Skin of body (tissue), 2 donors: Measurements from ENCODE around the gene CMSS1. TPM values are rescaled to one million over a fixed set of nuclear protein-coding genes. Genes with fewer than 3 reads are reported as not detected.
A peak's percentile ranks its signal among the peaks of the same experiment; 100 is the strongest.

Experiments
- DNase-seq: peaks from one replicate; lab custom pipeline; 2025; lab: John Stamatoyannopoulos, UW
- total RNA-seq: library from RNA; depleted of rRNA; stranded (reverse); fragments of >200 nt; gene quantifications from one replicate; pipeline ENCODE4 v1.2.3, GENCODE V29; 2014

Gene CMSS1
- total RNA-seq, 1 donor from 2014 or later, result 12.9 TPM

DNA sequence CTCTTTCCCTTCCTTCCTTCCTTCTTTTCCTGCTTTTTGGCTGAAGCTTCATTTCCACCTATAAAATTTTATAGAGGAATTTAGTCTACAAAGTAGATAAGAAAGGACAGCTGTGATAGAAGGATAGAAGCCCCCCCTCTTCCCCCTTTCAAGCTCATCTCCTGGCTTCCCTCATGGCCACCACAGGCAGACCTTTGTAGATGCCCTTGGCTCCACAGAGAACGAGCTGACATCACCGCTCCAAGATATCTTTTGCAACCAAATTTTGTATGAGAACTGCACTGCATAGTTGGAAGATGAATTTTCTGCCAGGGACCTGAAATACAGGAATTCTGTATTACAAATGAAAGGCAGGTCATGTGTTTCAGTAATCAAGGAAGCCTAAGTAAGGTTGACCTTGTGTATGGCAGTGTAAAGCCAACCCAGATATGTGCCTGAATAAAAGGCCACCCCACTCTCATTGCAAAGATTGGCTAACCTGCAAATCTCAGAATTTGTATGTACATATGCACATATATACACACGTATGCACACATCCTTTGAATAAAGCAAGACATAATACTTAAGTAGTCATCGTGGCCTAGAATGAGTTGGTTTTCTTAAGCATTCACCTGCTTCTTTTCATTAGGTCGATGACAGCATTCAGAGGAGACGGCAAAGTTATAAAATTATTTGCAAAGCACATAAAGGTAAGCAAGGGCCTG lies 353.7 kb downstream of the CMSS1 start:
- DNase-seq, result no peak

GRCh38 chr3:100173961-100174360 lies 356.3 kb downstream of the CMSS1 start:
- DNase-seq, result no peak

DNA sequence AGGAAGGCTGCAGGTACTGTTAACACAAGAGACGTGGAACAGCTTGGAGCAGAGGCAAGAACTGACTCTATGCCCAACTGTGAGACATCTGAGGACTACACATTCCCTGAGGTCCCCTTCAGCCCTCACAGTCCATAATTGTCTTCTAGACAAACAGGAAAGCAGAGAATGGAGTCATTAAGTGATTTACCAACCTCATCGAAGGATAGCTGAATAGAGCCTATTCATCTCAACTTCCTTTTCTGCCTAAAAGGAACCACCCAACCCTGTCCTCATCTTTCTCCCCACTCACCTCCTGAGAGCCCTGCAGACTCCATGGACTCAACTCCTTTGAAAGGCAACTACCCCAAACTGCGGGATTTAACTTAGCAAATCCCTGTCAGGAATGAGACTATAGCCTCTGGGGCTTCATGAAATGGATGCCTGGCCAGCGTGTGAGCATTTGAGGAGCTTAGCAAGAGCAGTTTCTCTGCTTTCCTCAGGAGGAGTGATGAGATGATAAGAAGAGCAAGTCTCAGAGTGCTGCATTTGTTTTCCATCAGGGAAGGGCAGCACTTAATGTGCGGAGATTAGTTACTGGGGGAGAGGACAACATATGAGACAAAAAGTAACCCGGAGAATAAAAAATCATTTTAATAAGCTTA lies 358.1 kb downstream of the CMSS1 start:
- no peak for DNase-seq

GRCh38 chr3:100179692-100180349 lies 362.2 kb downstream of the CMSS1 start:
- DNase-seq, result no peak

- no peak for DNase-seq
These were observed 366.0 kb downstream of the CMSS1 start for GRCh38 chr3:100183608-100184125.

- DNase-seq, result peak; percentile 91
These were observed 367.4 kb downstream of the CMSS1 start for GRCh38 chr3:100184948-100185570.

DNA sequence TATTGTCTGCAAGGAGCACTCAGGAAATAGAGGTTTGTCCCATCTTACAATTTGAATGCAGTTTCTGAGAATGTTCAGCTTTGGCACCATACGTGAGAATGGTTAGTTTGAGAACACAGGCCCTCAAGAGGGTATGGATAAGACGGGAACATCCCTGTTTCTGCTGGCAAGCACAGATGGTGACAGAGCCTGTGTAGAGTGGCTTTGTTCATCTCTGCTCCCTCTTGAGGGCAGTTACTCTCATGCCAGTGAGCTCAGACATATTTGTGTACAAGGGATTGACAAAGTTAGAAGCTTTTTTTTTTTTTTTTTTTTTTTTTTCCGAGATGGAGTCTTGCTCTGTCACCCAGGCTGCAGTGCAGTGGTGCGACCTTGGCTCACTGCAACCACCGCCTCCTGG lies 368.2 kb downstream of the CMSS1 start:
- DNase-seq, result peak; percentile 50

DNA sequence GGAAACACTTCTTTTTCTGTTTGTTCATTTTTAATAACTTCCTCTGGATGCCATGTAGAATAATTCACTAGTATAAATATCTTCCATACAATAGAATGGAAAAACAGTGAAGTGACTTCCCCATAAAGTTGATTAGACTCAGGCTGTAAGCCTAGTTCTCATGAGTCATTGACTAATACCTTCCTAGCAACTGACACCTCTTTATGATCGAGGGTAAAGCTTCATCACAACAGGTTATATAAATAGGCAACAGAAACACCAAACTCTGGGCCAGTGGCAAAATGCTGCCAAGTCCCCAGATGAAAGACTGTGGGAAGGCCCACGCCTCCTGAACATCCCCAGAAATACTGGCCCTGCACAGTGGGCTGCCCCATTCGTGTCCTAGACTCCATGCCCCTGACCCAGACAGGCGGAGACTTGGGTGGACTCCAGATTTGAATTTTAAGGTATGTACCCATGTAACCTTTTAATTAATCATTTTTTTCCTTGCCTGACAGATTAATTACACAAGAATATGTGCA lies 371.8 kb downstream of the CMSS1 start:
- DNase-seq, result no peak

GRCh38 chr3:100195375-100195774 lies 377.7 kb downstream of the CMSS1 start:
- no peak for DNase-seq

DNA sequence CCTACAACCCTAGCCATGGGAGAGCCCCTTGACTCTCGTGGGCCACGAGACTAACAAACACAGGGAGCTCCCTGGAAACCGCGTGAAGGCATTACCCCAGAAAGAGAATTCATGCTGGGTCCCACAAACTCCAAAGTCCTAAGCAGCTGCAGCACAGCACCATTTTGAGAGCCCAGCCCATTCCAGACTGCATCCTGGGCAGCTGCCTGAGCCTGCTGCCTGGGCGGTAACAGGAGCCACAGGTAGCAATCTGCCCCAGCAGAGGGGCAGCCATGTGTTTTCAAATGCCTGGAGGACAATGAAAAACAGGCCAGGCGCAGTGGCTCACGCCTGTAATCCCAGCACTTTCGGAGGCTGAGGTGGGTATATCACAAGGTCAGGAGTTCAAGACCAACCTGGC lies 380.2 kb downstream of the CMSS1 start:
- no peak for DNase-seq

GRCh38 chr3:100198579-100199269 lies 381.1 kb downstream of the CMSS1 start:
- no peak for DNase-seq

- DNase-seq, result no peak
These were observed 387.5 kb downstream of the CMSS1 start for GRCh38 chr3:100205171-100205570.

- no peak for DNase-seq
These were observed 389.0 kb downstream of the CMSS1 start for GRCh38 chr3:100206687-100207086.

- no peak for DNase-seq
These were observed 390.2 kb downstream of the CMSS1 start for GRCh38 chr3:100207886-100208285.

- DNase-seq, result no peak
These were observed 391.5 kb downstream of the CMSS1 start for GRCh38 chr3:100209169-100209568.

DNA sequence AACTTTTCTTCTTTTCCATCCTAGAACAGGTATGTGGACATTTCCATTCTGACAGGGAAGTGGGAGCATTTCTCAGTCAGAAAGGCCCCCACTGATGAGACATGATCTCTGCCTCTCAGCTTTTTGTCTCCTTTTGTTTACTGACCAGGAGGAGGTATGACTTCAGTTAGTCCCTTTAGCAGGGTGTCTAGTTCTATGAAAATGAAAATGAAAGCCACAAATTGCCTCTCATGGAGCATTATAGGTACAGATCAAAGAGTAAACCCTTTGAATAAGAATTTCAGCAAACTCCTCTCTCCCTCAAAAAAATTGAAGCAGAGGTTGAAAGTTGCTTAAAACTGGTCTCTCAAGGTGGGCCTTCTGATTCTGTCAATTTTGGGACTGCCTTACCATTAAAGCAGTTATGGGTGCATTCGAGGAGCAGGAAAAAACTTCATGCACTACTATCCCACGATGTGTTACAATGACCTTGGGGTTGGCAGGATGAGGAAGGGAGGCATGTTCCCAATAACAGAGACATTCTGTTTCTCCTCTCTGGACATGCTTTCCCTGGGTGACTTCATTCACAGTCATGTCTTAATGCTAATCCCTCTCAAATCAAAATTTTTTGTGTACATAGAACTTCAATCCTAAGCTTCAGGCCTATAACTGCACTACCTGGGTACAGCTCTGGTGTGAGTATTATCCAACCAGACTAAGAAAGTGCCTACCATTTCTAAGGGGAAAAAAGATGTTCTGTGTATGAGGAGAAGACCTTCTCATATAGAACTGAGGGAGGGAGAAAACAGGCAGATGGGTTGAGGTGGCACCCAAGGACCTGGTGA lies 392.5 kb downstream of the CMSS1 start:
- DNase-seq, result no peak

GRCh38 chr3:100210772-100211135 lies 393.1 kb downstream of the CMSS1 start:
- DNase-seq, result peak; percentile 89

GRCh38 chr3:100213891-100214573 lies 396.4 kb downstream of the CMSS1 start:
- DNase-seq, result no peak

GRCh38 chr3:100214574-100214964 lies 396.9 kb downstream of the CMSS1 start:
- DNase-seq, result no peak

DNA sequence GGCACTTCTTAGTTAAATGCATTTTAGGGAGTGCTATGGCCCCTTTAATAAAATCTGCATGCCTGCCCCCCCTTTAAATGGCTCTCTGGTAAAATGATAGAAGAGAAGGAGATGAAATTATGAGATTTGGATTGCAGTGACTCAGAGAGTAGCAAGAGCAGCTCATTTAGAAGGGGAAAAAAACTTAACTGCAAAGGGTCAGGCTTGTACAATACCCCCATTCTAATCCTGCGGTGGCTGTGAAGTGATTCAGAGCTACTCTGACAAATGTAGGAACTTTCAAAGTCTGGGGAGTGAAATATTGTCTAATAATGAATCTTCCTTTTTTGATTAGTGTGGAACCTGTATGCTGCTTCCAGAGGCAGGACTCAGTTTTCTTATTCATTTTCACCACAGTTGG lies 399.1 kb downstream of the CMSS1 start:
- no peak for DNase-seq
